ENCODE data around the gene SH3TC1.

GRCh38 chr4:8227201-8227770 is 28.2 kb downstream of the SH3TC1 start:
- TF ChIP-seq CTCF (IDR thresholded peaks at IDR 0.05; ENCODE audit: low read depth, low read length) (no peak), MAX (IDR thresholded peaks at IDR 0.05; ENCODE audit: low read depth, low read length) (no peak)
